ENCODE results near the gene SPINK4. TPM values are rescaled to one million over a fixed set of nuclear protein-coding genes. Genes with fewer than 3 reads are reported as not detected.

The SPINK4 gene
- total RNA-seq, 1 experiment from 2014 or later = not detected

- Histone ChIP-seq H4K8ac (replicated peaks; ENCODE audit: insufficient read length, low read depth, low read length) (no peak overlapping the region), H3K4me2 (ENCODE audit: insufficient read depth, insufficient read length, low read length) (peak overlapping the region; percentile 89), H3K23me2 (ENCODE audit: insufficient read length, low read depth, low read length, poor library complexity, severe bottlenecking) (no peaks in the 10 kb centered on the region), H2AK5ac (ENCODE audit: insufficient read length, low read length) (no peak overlapping the region), H2BK5ac (ENCODE audit: insufficient read length, low read length) (no peak overlapping the region), H2BK12ac (ENCODE audit: insufficient read length, low read depth, low read length) (no peak overlapping the region), H3K23ac (ENCODE audit: insufficient read length, low read depth, low read length) (no peak overlapping the region), H3K56ac (ENCODE audit: insufficient read length, low read depth, low read length) (no peak overlapping the region), H3T11ph (ENCODE audit: low read length) (no peak overlapping the region), H3K27me3 (ENCODE audit: insufficient read depth, low read length) (no peaks in the 10 kb centered on the region), H3K79me2 (ENCODE audit: insufficient read depth, low read length) (peaks cover 15% of the 10 kb centered on the region; the same call in 1 of the 2 replicates), H3K9me3 (ENCODE audit: control insufficient read depth, low read depth, low read length) (no peaks in the 10 kb centered on the region), H2AFZ (ENCODE audit: low read length) (no peak overlapping the region), H3K4ac (ENCODE audit: low read depth, low read length) (no peak overlapping the region), H3K9ac (ENCODE audit: extremely low read depth, insufficient read length, low read length) (no peak overlapping the region), H3K27ac (ENCODE audit: insufficient read length, low read depth, low read length) (no peak overlapping the region), H3K79me1 (ENCODE audit: insufficient read depth, low read depth, low read length, poor library complexity, severe bottlenecking) (peaks cover 4% of the 10 kb centered on the region), H3K4me1 (ENCODE audit: insufficient read depth, low read length) (0 out of 2 replicates have a peak, but pooled peaks cover 2% of the 10 kb centered on the region), H3K14ac (ENCODE audit: insufficient read depth, low read length) (no peak overlapping the region), H4K20me1 (ENCODE audit: control insufficient read depth, insufficient read depth, insufficient read length) (no peaks in the 10 kb centered on the region), H2BK20ac (ENCODE audit: low read depth, low read length, poor library complexity, severe bottlenecking) (no peak overlapping the region), H4K5ac (ENCODE audit: insufficient read length, low read depth, low read length) (no peak overlapping the region), H2BK15ac (ENCODE audit: low read depth, low read length) (no peak overlapping the region), H2BK120ac (ENCODE audit: low read depth, low read length, poor library complexity, severe bottlenecking) (no peak overlapping the region), H3K18ac (ENCODE audit: insufficient read length, low read depth, low read length) (no peak overlapping the region), H4K91ac (ENCODE audit: insufficient read length, low read depth, low read length) (no peak overlapping the region)
- no peak for TF ChIP-seq CTCF (conservative IDR thresholded peaks at IDR 0.05)
- H3K4me1 Mint-ChIP-seq = peaks cover 11 to 15% of the 10 kb centered on the region in 2 experiments
- no peaks in the 10 kb centered on the region for H3K27me3 Mint-ChIP-seq (ENCODE audit: low read depth)
- H3K4me3 Mint-ChIP-seq = peak overlapping the region; percentile 96 to 99; a peak in 3 of 5 replicates
- peaks cover 1 to 14% (median 12%) of the 10 kb centered on the region in 3 experiments; a peak in 5 of 7 replicates for H3K36me3 Mint-ChIP-seq (ENCODE audit: insufficient read depth in 1 of 3, low read depth in 3 of 3)
- peaks cover 0 to 2% of the 10 kb centered on the region in 2 experiments; a peak in 2 of 5 replicates for H3K9me3 Mint-ChIP-seq
- WGBS (ENCODE audit: extremely low coverage, insufficient read length, low lambda C conversion rate) = no CpG with 5 or more reads among the region's 14 CpGs
- DNase-seq = no peak
- peak overlapping the region; percentile 44 to 98 (median 44); a peak in 4 of 7 replicates for H3K27ac Mint-ChIP-seq
Measured at GRCh38 chr9:33288828-33289483, 49.0 kb downstream of the SPINK4 start.
